Natural killer cell treated with Interleukin-12 subunit alpha and Interleukin-12 subunit beta and Interleukin-15 and Interleukin-18, amount 100 ng/mL, for 72 hours (primary cell): ENCODE results near the gene NPAS3. TPM values are rescaled to one million over a fixed set of nuclear protein-coding genes. Genes with fewer than 3 reads are reported as not detected.
"Not testable (repeated sequence)": the region's sequence is repeated elsewhere in the genome, so short reads cannot be mapped to it uniquely, and the experiment has no call there.

Source experiments
- ATAC-seq, 2 donors: fragments of 150-1000 bp; cut with Tn5 transposase in 1 of 2; sonication (Bioruptor Pico), chemical (Tn5 transposase) in 1 of 2; 2 replicates each; pipeline ENCODE4 v1.10.0; 2021
- DNase-seq: peaks from one replicate; pipeline ENCODE4 v3.0.0; 2022; ENCODE audit warnings: low spot score
- H3K27ac Mint-ChIP-seq, 2 donors: 1 replicate in 1 of 2; 2 replicates in 1 of 2; pipeline ENCODE4 v1.8.0; 2022; ENCODE audit warnings: mixed read lengths in 2 of 2, mild to moderate bottlenecking in 1 of 2, moderate library complexity in 1 of 2
- H3K27me3 Mint-ChIP-seq, 2 donors: 1 replicate in 1 of 2; 2 replicates in 1 of 2; pipeline ENCODE4 v1.8.0; 2022; ENCODE audit warnings: mixed read lengths in 2 of 2
- H3K36me3 Mint-ChIP-seq: one replicate; pipeline ENCODE4 v1.8.0; 2022; ENCODE audit warnings: mixed read lengths
- H3K4me1 Mint-ChIP-seq, 2 donors: 1 replicate in 1 of 2; 2 replicates in 1 of 2; pipeline ENCODE4 v1.8.0; 2022; ENCODE audit warnings: low read depth in 2 of 2, mixed read lengths in 2 of 2, mild to moderate bottlenecking in 1 of 2
- H3K4me3 Mint-ChIP-seq: one replicate; pipeline ENCODE4 v1.8.0; 2022; ENCODE audit warnings: mixed read lengths
- H3K9me3 Mint-ChIP-seq: 2 replicates; pipeline ENCODE4 v1.8.0; 2022; ENCODE audit warnings: mixed read lengths
- total RNA-seq, 2 donors: library from RNA; stranded (reverse); gene quantifications; one replicate each; pipeline ENCODE4 v1.2.3, GENCODE V29; 2022

Gene NPAS3
- total RNA-seq, 2 donors from 2014 or later: not detected

DNA sequence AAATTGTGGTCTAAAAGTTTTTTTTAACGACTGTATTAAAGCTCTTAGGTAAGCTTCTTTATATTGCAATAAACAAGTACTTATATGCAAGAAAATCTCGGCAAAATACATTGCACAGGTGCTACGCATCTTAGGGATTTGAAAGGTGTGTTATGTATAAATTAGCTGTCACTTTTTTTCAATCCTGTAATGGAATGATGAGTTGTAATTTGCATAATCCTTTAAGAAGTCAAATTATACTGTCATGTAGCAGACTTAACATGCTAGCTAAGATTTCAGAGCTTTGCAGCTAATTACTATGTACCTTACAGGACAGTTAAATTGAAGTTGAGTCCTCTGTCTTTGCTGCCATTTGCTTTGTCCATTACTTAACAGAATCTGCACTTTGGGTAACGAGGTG, 117.5 kb downstream of the NPAS3 start:
- H3K4me3 Mint-ChIP-seq: no peak overlapping the region
- DNase-seq: no peak
- H3K4me1 Mint-ChIP-seq: no peaks in the 10 kb centered on the region
- no peak for ATAC-seq
- H3K36me3 Mint-ChIP-seq: no peaks in the 10 kb centered on the region
- H3K27ac Mint-ChIP-seq: no peak overlapping the region
- no peaks in the 10 kb centered on the region for H3K27me3 Mint-ChIP-seq
- peaks cover 12% of the 10 kb centered on the region for H3K9me3 Mint-ChIP-seq

DNA sequence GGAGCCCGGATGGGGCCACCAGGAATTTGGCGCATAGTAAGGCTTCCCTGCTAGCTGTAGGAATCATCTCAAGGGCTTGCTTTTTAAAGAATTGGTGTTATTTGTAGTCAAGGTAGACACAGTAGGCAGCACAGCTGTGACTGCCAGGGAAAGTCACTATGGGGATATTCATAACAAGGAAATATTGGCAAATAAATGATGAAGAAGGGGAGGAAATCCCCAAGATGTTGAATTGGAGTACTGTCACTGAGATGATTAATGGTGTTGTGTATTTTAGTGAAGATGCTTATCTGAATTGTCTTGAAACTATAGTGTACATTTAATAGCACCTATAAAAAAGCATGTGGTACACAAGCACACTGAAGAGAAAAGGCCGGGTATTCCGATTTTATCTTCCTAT, 118.9 kb downstream of the NPAS3 start:
- no peaks in the 10 kb centered on the region for H3K27me3 Mint-ChIP-seq
- ATAC-seq (no peak), DNase-seq (no peak)
- no peak overlapping the region for H3K27ac Mint-ChIP-seq
- H3K4me3 Mint-ChIP-seq: no peak overlapping the region
- no peaks in the 10 kb centered on the region for H3K4me1 Mint-ChIP-seq
- peaks cover 12% of the 10 kb centered on the region for H3K9me3 Mint-ChIP-seq
- H3K36me3 Mint-ChIP-seq: no peaks in the 10 kb centered on the region

DNA sequence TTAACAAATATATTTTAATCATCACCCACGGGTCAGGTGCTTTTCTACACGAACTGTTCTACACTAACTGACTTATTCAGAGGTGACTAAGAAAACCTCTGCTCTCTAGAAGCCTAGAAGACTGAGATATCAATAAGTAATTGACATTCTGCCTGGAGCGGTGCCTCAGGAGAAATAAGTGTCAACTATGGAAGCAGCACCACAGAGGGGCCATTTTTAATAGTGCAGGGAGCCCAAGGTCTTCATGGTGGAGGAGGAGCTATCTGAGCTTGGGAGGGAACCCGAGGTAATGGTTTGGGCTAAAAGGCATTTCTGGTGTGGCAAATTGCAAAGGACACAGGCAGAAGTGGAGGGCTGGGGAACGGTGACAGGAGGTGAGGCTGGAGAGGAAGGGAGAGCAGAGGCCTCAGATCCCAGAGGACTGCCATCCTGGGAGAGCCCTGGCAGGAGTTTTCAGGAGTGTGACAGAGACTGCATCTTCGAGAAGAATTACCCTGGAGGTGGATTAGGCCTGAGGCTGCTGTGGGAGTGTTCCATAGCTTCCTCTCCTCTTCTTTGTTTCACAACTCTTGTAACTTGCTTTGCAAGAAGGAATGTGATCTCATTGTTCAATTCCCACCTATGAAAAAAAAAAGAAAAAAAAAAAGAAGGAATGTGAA, 123.1 kb downstream of the NPAS3 start:
- H3K27ac Mint-ChIP-seq: no peak overlapping the region
- no peaks in the 10 kb centered on the region for H3K36me3 Mint-ChIP-seq
- no peaks in the 10 kb centered on the region for H3K4me1 Mint-ChIP-seq
- no peaks in the 10 kb centered on the region for H3K27me3 Mint-ChIP-seq
- ATAC-seq (no peak), DNase-seq (no peak)
- no peak overlapping the region for H3K4me3 Mint-ChIP-seq
- peaks cover 12% of the 10 kb centered on the region for H3K9me3 Mint-ChIP-seq

DNA sequence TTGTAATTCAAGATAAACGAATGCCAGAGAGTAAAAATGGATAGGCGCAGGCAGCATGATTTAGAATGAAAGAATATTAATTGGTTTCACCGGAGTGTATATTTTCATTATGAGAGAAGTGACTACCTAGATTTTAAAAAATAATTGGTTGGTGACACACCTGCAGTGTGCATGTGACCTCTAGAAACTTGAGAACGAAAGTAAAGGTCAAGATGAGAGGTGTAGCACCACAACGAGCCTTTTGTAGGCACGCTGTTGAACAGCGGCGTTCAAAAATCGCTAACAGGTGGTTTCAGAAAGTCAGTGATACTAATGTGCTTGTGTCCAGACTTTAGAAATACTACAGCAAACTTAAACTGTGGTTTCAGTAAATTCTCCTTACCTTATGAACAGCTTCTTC, 123.8 kb downstream of the NPAS3 start:
- peaks cover 12% of the 10 kb centered on the region for H3K9me3 Mint-ChIP-seq
- no peak overlapping the region for H3K27ac Mint-ChIP-seq
- H3K36me3 Mint-ChIP-seq: no peaks in the 10 kb centered on the region
- H3K4me3 Mint-ChIP-seq: no peak overlapping the region
- H3K27me3 Mint-ChIP-seq: no peaks in the 10 kb centered on the region
- H3K4me1 Mint-ChIP-seq: no peaks in the 10 kb centered on the region
- DNase-seq: no peak
- ATAC-seq: no peak

DNA sequence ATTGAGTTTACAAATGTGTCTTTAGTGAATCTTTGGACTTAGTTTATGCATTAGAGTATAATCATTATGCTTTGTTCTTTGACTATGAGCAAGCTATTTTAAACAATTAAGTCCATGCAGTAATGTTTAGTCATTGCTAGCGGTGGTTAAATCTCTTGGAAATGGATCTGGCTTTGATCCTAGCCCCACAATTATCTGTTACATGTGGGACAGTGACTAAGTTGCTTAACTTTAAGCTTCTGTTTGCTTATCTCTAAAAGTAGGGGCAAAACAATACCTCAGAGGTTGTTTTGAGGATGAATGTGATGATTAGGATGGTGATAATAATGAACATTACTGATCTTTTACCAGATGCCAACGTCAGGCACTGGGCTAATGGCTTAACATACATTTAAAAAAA, 124.2 kb downstream of the NPAS3 start:
- Mint-ChIP-seq H3K27me3 (no peaks in the 10 kb centered on the region), H3K36me3 (no peaks in the 10 kb centered on the region), H3K4me3 (no peak overlapping the region), H3K4me1 (no peaks in the 10 kb centered on the region), H3K27ac (no peak overlapping the region), H3K9me3 (peaks cover 15% of the 10 kb centered on the region)
- ATAC-seq: no peak
- no peak for DNase-seq

DNA sequence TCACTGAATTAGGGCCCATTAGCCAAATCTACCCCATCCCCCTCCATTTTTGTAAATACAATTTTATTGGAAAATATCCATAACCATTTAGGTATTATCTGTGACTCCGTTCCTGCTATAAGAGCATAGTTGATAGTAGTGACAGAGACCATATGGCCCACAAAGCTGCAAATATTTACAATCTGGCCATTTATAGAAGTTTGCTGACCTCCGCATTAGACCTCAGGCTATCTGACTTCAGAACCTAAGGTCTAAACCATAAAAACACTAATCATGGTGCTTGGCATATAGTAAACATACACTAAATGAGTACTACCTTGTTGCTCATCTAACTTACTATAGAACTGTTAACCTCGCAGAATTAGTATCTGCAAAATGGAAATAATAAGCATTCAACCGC, 124.8 kb downstream of the NPAS3 start:
- H3K27ac Mint-ChIP-seq: no peak overlapping the region
- H3K27me3 Mint-ChIP-seq: no peaks in the 10 kb centered on the region
- H3K9me3 Mint-ChIP-seq: peaks cover 17% of the 10 kb centered on the region
- H3K4me1 Mint-ChIP-seq: no peaks in the 10 kb centered on the region
- H3K4me3 Mint-ChIP-seq: no peak overlapping the region
- no peaks in the 10 kb centered on the region for H3K36me3 Mint-ChIP-seq
- DNase-seq (no peak), ATAC-seq (no peak)

- Mint-ChIP-seq H3K4me1 (no peaks in the 10 kb centered on the region), H3K27me3 (no peaks in the 10 kb centered on the region), H3K27ac (no peak overlapping the region), H3K9me3 (peaks cover 12% of the 10 kb centered on the region), H3K4me3 (no peak overlapping the region), H3K36me3 (no peaks in the 10 kb centered on the region)
- no peak for ATAC-seq
- DNase-seq: no peak
These were observed 127.0 kb downstream of the NPAS3 start for GRCh38 chr14:33065634-33066033.

GRCh38 chr14:33068040-33068439, 129.4 kb downstream of the NPAS3 start:
- H3K27me3 Mint-ChIP-seq: no peaks in the 10 kb centered on the region
- H3K9me3 Mint-ChIP-seq: peaks cover 9% of the 10 kb centered on the region
- DNase-seq: no peak
- H3K4me1 Mint-ChIP-seq: no peaks in the 10 kb centered on the region
- H3K27ac Mint-ChIP-seq: no peak overlapping the region
- ATAC-seq: no peak
- no peak overlapping the region for H3K4me3 Mint-ChIP-seq
- H3K36me3 Mint-ChIP-seq: no peaks in the 10 kb centered on the region

- peaks cover 11% of the 10 kb centered on the region for H3K9me3 Mint-ChIP-seq
- no peak overlapping the region for H3K4me3 Mint-ChIP-seq
- DNase-seq: no peak
- no peak overlapping the region for H3K27ac Mint-ChIP-seq
- no peaks in the 10 kb centered on the region for H3K36me3 Mint-ChIP-seq
- no peaks in the 10 kb centered on the region for H3K27me3 Mint-ChIP-seq
- ATAC-seq: no peak
- H3K4me1 Mint-ChIP-seq: no peaks in the 10 kb centered on the region
These were observed 129.9 kb downstream of the NPAS3 start for GRCh38 chr14:33068626-33069025.

DNA sequence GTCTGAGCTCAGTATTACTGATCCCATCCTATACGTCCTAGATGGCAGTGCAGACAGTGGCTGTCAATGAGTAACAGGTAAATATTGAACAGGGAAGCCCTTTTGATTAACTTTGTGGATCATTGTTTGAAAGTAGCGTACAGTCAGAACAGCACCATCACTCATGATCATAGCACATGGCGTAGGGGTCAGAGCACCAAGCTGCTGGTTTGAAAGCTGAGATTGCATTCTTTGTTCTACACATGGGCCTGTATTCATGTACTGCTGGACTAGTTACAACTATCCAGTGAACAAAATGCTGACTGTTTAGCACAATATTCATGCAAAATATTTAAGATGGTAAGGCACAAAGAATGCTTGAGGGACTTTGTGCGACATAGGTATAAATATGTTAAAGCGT, 131.8 kb downstream of the NPAS3 start:
- Mint-ChIP-seq H3K4me3 (no peak overlapping the region), H3K27ac (no peak overlapping the region), H3K9me3 (peaks cover 11% of the 10 kb centered on the region), H3K4me1 (no peaks in the 10 kb centered on the region), H3K36me3 (no peaks in the 10 kb centered on the region), H3K27me3 (no peaks in the 10 kb centered on the region)
- no peak for DNase-seq
- no peak for ATAC-seq

DNA sequence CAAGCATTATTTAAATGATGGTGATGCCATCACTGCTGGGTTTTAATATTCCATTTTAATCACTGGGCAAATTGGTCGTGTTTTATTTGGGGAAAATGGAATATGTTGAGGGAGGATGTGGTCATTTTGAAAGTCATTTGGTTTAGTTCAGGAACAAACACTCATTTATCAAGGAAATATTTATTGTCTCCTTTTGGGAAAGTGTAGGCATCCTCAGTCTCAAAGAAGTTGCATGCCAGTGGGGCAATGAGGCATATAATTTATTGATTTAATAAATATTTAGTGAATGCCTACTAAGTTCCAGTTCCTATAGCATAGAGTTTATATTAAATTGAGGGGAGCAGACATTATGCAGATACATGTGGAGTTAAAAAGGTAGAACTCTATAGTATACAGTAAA, 134.3 kb downstream of the NPAS3 start:
- H3K27me3 Mint-ChIP-seq: no peaks in the 10 kb centered on the region
- ATAC-seq (no peak), DNase-seq (no peak)
- no peak overlapping the region for H3K27ac Mint-ChIP-seq
- H3K9me3 Mint-ChIP-seq: peaks cover 11% of the 10 kb centered on the region
- H3K36me3 Mint-ChIP-seq: peaks cover 4% of the 10 kb centered on the region
- no peak overlapping the region for H3K4me3 Mint-ChIP-seq
- H3K4me1 Mint-ChIP-seq: no peaks in the 10 kb centered on the region

DNA sequence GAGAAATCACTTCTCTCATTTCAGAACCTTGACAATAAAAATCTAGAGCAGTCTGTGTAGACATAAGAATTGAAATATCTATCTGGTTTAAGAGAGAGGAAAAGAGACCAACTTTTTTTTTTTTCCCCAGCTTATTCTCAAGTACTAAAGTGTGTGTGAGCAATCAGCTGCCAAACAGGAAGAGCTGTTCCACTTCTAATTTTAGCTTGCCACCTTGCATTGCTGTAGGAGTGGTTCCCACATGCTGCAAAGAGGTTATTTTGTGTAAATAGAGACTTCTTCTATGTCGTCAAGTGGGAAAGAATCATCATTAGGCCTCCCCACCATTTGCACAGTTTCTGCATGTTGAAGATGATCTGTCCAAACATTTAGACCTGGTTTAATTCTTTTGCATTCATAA, 142.6 kb downstream of the NPAS3 start:
- H3K27me3 Mint-ChIP-seq: no peaks in the 10 kb centered on the region
- H3K36me3 Mint-ChIP-seq: peaks cover 4% of the 10 kb centered on the region
- no peak for DNase-seq
- H3K4me1 Mint-ChIP-seq: no peaks in the 10 kb centered on the region
- H3K9me3 Mint-ChIP-seq: peaks cover 7% of the 10 kb centered on the region
- H3K4me3 Mint-ChIP-seq: no peak overlapping the region
- H3K27ac Mint-ChIP-seq: no peak overlapping the region
- ATAC-seq: no peak

GRCh38 chr14:33085799-33086198, 147.1 kb downstream of the NPAS3 start:
- Mint-ChIP-seq H3K4me3 (no peak overlapping the region), H3K27me3 (no peaks in the 10 kb centered on the region), H3K36me3 (peaks cover 9% of the 10 kb centered on the region), H3K27ac (no peak overlapping the region), H3K9me3 (peaks cover 20% of the 10 kb centered on the region), H3K4me1 (no peaks in the 10 kb centered on the region)
- no peak for ATAC-seq
- no peak for DNase-seq

DNA sequence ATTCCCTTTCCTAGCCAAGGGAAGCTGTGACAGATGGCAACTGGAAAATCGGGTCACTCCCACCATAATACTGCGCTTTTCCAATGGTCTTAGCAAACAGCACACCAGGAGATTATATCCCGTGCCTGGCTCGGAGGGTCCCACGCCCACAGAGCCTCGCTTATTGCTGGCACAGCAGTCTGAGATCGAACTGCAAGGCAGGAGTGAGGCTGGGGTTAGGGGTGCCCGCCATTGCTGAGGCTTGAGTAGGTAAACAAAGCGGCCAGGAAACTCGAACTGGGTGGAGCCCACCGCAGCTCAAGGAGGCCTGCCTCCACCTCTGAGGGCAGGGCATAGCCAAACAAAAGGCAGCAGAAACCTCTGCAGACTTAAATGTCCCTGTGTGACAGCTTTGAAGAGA, 149.6 kb downstream of the NPAS3 start:
- H3K9me3 Mint-ChIP-seq: peaks cover 22% of the 10 kb centered on the region
- not testable (repeated sequence) for H3K27ac Mint-ChIP-seq, DNase-seq, H3K4me3 Mint-ChIP-seq, ATAC-seq, H3K4me1 Mint-ChIP-seq, H3K27me3 Mint-ChIP-seq
- H3K36me3 Mint-ChIP-seq: peaks cover 13% of the 10 kb centered on the region

DNA sequence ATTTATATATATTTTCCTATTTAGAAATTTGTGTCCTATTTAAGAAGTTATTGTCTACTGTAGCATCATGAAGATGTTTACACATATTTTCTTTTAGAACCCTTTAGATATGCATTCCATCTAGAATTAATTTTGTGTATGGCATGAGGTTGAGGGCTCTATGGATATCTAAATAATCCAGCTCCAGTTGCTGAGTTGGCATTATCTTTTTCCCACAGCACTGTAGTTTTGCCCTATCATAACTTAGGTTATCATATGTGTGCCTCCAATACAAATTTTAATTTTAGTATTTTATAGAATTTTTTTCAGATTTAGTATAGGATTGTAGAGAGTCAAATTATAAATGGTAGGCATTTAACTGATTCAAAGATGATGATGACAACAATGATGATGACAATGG, 159.3 kb downstream of the NPAS3 start:
- H3K9me3 Mint-ChIP-seq: peaks cover 10% of the 10 kb centered on the region
- ATAC-seq: no peak
- no peaks in the 10 kb centered on the region for H3K36me3 Mint-ChIP-seq
- no peak overlapping the region for H3K27ac Mint-ChIP-seq
- H3K4me3 Mint-ChIP-seq: no peak overlapping the region
- no peak for DNase-seq
- H3K4me1 Mint-ChIP-seq: no peaks in the 10 kb centered on the region
- no peaks in the 10 kb centered on the region for H3K27me3 Mint-ChIP-seq
